Fibroblast of skin of back (primary cell): ENCODE results near the gene STPG3.
"Not testable (repeated sequence)": the region's sequence is repeated elsewhere in the genome, so short reads cannot be mapped to it uniquely, and the experiment has no call there.

Experiments
- DNase-seq: peaks from one replicate; pipeline ENCODE4 v3.0.0-alpha.2; 2013

Gene STPG3

DNA sequence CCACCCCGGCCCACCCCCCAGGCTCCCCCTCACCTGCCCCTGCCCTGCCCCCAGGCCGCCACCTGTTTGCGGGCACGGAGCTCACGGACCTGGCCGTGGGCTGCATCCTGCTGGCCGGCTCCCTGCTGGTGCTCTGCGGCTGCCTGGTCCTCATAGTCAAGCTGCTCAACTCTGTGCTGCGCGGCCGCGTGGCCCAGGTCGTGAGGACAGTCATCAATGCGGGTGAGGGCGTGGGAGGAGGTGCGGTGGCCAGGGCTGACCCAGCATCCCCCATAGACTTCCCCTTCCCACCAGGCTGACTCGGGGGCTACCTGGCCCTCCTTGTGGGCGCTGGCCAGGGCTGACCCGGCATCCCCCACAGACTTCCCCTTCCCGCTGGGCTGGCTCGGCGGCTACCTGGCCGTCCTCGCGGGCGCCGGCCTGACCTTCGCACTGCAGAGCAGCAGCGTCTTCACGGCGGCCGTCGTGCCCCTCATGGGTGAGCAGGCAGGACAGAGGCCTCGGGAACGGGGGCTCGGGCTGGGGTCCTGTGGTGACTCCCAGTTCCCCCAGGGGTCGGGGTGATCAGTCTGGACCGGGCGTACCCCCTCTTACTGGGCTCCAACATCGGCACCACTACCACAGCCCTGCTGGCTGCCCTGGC lies 16.9 kb upstream of the STPG3 start:
- no peak for DNase-seq

DNA sequence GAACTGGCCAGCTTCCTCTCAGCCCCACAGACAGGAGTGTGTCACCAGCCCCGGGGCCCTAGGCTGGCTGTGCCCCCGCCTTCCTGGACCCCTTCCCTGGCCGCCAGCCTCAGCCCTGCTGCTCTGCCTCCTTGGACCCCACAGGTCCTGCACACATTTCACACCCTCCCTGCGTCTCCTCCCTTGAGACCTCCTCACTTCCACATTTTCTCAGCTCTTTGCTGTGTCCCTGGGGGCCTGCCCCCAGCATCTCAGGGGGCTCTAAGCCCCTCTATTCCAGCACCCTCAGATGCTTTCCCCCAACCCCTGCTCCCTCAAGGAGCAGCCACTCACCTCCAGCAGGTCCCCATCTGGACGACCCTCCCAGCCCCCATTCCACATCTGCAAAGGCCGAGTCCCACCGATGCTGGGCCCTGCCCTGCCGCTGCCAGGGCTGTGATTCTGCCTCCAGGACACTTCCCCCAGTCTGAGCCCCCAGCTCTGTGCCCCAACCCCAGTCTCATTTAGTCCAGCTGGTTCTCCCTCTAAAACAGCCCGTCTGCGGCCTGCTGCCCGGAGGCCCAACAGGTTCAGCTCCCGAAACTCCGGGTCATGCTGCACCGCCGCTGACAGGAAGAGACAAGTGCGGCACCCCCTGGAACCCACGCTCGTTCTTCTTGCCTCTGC lies 16.2 kb upstream of the STPG3 start:
- no peak for DNase-seq

DNA sequence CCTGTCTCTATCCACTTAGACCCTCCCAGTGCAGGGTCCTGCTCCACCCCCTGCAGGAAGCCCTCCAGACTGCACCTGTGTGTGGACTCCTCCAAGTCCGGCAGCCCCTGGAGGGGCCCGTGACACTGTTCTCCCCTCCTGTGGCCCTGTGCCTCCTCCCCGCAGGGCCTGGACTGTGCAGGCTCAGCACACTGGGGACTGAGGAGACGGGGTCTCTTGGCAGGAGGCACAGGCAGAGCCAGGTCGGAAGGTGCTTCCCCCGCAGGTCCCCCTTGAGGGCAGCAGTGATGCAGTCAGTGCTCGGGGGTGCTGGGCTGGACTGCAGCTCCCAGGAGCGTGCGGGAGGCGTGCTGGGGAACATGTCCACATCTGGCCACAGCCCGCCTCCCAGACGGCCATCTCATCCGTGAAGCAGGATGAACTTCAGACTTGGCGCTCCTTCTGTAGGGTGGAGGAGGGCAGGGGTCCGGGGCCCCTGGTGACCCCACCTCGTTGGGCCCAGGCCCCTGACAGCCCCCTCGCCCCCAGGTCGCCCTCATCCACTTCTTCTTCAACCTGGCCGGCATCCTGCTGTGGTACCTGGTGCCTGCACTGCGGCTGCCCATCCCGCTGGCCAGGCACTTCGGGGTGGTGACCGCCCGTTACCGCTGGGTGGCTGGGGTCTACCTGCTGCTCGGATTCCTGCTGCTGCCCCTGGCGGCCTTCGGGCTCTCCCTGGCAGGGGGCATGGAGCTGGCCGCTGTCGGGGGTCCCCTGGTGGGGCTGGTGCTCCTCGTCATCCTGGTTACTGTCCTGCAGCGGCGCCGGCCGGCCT lies 15.5 kb upstream of the STPG3 start:
- no peak for DNase-seq

DNA sequence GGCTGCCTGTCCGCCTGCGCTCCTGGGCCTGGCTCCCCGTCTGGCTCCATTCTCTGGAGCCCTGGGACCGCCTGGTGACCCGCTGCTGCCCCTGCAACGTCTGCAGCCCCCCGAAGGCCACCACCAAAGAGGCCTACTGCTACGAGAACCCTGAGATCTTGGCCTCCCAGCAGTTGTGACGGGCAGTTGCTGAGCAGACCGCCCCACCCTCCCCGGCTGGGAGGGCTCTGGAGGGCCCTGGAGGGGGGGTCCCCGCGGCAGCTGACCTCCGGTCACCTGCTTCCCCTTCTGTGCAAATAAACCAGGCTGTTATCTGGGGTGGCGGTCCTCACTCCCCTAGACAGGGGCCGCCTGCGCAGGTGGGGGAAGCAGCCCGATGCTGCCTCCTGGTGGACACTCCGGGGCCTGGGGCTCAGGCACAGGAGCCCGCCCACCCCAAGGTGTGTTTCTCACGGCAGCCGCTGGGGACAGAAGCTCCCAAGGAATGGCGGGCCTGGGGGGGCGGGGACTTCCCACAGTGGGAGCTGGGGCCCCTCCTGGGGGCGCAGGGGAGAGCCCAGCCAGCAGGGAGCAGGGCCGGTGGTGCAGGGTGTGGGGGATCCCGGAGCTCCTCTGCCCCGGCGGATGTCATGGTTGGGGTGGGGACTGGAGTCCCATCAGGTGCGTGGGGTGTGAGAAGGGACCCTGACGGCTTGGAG lies 14.7 kb upstream of the STPG3 start:
- peak; percentile 71 for DNase-seq

DNA sequence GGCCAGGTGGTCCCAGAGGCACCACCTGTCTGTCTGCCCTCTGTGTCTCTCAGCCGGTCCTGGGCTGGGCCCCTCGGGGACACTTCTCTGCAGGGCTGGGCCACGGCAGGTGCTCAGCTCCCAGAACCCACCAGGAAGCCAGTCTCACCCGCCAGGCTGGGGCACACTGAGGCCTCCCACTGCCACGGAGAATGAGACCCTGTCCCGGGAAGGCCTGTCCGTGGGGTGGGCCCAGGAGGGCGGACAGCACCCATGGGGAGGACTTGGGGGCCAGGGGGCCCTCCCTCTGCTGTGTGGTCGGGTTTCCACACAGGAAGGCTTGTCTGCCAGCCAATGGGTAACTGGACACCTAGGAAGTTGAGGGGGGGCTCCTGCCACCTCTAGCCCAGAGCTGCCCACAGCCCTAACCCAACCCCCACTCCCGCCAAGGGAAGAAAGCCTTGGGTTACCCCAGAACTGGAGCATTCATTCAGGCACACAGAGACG lies 14.1 kb upstream of the STPG3 start:
- no peak for DNase-seq

DNA sequence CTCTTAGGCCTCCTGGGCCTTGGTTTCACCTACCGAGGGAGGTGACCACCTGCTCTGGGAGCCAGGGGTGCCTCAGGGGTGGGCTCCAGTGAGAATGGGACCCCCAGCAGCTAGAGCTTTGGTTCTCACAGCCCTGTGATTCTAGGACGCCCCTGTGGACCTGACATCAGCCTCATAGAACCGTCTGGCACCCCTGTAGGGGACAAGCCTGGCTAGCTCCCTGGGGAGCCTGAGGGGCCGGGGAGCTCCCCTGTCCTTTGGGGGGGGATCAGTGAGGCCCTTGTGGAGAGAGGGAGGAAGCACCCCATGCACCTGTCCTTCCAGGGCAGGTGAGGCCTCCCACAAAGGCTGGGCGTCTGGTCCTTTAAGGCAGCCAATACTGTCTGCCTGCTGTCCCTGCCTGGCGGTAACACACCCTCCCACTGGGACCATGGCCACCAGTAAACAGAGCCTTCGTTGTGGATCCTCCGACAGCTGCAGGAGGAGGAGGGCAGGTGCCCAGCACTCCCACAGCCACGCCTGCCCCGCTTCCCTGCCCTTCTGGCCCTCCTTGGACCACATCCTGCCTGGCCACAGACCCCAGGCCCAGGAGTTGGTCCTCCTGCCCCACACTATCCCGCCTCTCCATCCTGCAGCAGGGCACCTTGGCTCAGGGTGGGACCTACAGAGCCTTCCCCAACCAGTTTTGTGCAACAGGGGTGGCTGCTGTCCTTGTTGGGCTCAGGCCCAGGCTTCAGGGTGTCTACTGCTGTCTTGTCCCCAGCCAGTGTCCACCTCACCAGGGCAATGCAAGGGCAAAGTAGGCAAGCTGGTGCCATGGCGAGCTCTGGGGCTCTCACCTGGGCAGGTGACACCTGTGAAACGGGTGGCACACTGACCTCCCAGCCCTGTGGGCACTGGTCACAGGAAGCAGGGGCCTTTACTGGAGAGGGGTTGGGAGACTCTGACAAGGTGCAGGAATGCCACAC lies 13.0 kb upstream of the STPG3 start:
- DNase-seq = no peak

DNA sequence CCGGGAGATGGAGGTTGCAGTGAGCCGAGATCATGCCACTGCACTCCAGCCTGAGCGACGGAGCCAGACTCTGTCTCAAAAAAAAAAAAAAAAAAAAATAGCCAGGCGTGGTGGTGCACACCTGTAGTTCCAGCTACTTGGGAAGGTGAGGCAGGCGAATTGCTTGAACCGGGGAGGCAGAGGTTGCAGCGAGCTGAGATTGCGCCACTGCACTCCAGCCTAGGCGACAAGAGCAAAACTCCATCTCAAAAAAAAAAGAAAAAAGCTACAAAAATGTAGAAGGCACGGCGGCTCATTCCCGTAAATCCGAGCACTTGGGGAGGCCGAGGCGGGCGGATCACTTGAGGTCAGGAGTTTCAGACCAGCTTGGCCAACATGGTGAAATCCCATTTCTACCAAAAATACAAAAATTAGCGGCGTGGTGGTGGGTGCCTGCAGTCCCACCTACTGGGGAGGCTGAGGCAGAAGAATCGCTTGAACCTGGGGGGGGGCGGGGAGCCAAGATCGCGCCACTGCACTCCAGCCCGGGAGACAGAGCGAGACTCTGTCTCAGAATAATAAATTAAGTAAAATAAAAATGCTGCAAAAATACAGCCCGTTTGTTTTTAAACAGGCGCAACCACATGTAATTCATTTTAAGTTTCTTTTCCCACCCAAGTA lies 11.4 kb upstream of the STPG3 start:
- not testable (repeated sequence) for DNase-seq

DNA sequence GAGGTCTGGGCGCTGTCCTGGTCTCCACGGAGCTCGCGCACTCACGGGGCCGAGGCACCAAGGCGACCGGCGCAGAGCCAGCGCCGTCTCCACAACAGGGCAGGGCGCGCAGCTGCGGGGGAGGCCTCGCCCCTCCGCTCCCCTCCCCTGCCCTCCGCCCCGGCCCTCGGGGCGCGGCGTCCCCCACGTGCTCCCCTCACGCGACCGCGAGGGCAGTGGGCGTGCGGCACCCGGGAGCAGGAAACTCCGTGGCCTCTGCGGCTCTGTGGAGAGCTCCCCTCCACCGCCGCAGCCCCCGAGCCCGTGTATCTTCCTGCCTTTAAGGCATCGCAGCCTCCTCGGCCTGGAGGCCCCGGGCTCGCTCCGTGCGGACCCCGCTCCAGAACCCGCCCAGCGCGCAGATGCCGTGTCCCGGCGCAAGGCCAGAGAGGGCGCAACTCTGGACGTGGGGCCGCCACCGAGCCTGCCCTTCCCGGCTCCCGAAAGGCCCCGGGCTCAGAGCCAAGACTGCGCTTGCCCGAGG lies 10.7 kb upstream of the STPG3 start:
- peak; percentile 67 for DNase-seq

DNA sequence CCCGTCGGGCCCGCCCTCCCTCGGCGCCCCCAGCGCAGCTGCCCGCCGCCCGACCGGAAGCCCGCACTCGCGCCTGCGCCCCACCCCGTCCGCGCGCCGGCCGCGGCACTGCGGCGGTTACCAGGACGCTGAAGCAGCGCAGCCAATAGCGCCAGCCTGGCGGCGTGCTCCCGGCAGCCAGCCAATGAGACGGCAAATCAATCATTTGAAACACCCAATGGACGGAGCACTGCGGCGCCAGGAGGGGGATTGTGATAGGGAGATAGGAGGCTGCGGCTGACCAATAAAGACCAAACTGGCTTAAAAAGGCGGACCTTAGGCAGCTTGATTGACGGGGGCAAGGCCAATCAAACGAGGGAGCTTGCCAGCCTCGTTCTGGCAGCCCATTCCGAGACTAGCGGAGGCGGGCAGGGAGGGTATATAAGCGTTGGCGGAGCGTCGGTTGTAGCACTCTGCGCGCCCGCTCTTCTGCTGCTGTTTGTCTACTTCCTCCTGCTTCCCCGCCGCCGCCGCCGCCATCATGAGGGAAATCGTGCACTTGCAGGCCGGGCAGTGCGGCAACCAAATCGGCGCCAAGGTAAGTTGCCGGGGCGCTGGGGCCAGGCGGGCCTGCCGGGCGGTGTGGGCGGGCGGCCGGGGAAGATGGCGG lies 10.1 kb upstream of the STPG3 start, which contains the start of gene TUBB4B:
TUBB4B (plus strand) TSS at position 447 of the 649 bp plus-strand sequence; CDS start at position 521, 74 bp downstream.
- DNase-seq = peak; percentile 100

DNA sequence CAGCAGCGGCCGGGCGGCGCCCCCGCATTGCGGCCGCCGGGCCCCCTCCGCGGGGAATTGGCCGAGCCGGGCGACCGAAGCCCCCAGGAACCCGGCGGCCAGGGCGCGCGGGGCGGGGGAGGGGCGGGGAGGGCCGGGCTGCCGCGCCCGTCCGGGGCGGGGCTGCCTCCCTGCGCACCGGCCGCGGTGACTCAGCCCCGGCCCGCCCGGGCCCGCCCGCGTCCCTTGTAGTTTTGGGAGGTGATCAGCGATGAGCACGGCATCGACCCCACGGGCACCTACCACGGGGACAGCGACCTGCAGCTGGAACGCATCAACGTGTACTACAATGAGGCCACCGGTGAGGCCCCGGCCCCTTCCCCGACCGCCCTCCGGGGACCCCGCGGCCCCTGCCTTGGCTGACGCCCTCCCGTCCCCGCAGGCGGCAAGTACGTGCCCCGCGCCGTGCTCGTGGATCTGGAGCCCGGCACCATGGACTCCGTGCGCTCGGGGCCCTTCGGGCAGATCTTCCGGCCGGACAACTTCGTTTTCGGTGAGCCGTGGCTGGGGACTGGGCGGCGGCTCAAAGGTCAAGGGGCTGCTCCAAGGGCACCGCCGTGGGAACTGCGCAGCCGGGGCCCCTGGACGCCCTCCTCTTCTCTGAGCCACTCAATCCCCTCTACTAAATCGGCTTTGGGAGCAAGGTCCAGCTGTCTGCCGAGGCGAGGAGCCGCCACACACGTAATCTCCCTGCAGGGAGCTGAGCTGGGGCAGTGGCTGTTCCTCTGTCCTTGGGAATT lies 9.4 kb upstream of the STPG3 start:
- DNase-seq = peak; percentile 62

DNA sequence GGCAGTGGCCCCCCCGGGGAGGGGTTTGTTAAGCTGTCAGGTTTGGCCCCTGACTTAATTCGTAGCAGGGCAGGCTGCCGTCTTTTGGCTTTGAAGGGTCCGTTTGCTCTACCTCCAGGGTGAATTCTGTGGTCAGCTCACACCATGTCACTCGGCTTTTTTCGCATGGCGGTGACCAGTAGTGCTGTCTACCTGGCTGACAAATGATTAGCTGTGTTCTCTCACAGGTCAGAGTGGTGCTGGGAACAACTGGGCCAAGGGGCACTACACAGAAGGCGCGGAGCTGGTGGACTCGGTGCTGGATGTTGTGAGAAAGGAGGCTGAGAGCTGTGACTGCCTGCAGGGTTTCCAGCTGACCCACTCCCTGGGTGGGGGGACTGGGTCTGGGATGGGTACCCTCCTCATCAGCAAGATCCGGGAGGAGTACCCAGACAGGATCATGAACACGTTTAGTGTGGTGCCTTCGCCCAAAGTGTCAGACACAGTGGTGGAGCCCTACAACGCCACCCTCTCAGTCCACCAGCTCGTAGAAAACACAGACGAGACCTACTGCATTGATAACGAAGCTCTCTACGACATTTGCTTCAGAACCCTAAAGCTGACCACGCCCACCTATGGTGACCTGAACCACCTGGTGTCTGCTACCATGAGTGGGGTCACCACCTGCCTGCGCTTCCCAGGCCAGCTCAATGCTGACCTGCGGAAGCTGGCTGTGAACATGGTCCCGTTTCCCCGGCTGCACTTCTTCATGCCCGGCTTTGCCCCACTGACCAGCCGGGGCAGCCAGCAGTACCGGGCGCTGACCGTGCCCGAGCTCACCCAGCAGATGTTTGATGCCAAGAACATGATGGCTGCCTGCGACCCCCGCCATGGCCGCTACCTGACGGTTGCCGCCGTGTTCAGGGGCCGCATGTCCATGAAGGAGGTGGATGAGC lies 8.6 kb upstream of the STPG3 start:
- DNase-seq = no peak

DNA sequence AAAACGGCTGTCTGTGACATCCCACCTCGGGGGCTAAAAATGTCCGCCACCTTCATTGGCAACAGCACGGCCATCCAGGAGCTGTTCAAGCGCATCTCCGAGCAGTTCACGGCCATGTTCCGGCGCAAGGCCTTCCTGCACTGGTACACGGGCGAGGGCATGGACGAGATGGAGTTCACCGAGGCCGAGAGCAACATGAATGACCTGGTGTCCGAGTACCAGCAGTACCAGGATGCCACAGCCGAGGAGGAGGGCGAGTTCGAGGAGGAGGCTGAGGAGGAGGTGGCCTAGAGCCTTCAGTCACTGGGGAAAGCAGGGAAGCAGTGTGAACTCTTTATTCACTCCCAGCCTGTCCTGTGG lies 7.8 kb upstream of the STPG3 start:
- not testable (repeated sequence) for DNase-seq

DNA sequence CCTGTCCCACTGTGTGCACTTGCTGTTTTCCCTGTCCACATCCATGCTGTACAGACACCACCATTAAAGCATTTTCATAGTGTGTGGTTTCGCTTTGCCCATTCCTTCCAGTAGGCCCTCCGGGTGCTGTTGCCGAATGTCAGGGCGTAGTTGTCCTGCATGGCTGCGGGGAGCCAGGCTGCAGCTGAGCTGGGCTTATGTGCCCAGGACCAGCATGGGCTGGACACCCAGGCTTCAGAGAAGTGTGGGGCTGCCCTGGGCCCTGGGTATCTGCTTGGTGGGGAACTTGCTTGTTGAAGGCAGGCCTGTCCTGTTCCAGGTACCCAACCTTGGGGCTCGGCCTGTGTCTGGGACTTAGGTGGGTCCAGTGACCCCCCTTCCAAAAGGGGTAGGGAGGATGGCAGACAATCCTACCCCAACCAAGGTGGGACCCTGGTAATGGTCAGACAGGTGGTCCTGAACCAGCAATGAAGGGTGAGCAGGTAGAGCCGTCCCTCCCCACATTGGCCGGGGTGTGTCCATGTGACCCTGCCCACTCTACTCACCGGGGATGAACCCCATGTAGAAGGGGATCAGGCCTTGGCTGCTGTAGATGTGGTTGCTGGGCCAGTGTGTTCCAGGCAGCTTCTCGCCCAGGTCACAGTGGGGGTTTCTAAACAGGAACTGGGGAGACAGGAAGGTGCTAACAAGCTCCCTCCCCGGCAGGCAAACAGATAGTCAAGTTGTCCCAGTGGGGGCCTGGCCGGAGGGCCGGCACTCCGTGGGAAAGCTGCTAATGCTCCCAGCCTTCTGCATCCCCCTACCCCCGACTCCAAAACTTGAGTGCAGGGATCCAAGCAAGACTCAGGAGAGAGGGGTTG lies 7.2 kb upstream of the STPG3 start:
- DNase-seq = no peak

DNA sequence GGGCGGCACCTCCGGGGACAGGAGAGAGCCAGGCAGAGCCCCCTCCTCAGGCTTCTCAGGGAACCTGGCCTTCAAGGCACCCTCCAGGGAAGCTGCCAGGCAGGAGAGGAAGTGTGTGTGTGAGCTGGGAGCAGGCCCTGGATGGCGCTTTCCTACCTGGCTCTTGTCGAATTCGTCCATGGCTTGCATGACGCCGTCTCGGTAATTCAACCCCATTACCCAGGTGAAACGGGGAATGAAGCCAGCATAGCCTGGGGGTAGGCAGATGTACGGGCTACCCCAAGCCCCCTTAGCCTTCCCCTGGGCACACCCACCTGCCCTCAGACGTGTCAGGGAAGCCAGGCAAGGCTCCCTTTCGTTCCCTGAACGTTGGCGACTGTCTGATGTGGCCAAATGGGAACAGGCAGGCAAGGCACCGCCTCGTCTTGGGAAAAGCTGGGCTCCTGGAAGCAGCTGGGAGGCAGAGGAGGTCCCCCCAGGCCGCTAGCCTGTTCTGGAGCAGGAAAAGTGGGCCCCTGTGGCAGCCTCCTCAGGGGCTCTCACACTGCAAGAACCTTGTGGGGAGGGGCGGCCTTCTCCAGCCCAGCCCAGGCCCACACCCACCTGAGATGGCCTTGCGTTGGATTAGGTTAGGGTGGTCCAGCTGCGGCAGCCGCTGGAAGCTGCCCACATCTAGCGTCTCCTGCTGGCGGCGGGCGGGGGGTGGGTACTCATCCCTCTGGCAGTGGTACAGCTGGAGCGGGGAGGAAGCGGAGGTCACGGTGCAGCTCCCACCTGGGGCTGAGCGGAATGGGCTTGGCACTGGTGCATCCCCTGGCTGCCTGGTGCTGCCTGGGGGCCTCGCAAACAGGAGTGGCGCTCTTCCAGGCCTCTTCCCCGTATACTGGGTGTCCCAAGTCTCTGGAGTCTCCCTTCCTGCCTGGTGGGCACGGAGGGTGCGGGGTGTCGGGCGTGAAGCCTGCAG lies 6.3 kb upstream of the STPG3 start:
- DNase-seq = no peak

DNA sequence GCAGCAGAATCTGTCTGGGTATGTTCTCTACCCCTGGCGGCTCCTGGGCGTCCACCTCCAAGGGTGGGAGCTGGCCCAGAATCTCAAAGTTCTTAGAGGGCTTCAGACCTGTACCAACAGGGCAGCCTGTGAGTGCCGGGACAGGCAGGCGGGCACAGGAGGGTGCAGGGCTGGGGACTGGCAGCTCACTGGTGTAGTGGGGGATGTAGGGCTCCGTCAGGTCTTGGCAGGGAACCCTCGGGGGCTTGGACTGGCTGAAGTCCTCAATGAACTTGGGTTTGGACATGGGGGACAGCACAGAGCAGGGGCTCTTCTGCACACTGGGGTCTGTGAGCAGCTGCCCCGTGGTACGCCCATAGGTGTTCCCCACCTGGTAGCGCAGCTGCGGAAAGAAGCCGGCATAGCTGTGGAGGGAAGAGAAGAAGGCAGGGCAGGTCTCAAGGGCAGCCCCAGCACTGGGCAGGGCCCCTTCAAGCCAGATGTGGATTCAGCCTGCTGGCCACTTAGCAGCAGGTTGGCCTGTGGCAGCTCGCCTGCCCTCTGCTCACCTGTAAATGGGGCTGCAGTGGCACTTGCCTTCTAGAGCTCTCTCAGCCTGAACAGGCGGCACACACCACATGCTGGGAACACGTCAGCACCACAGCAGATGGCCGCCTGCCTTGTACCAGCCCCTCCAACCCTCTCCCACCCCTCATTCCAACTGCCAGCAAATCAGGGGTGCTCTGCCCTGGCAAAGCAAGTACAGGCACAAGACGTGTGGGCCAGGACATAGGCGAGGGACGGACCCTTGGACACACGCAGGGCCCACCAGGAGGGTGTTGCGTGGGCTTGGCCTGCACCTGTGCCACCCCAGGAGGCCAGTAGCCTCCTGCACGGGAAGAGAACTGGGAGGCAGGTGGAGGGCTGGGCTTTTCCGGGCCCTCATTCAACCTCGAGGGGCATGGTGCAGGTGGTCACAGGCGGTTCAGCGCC lies 5.3 kb upstream of the STPG3 start:
- DNase-seq = no peak
